Nephron progenitor cell (in vitro differentiated cells): Measurements from ENCODE around the gene CDK4.
"Not testable (repeated sequence)": the region's sequence is repeated elsewhere in the genome, so short reads cannot be mapped to it uniquely, and the experiment has no call there.

Source experiments
- DNase-seq: peaks from one replicate; pipeline ENCODE4 v3.0.0; 2021
- H3K27ac Mint-ChIP-seq: 2 replicates; pipeline ENCODE4 v1.8.0; 2021; ENCODE audit warnings: mild to moderate bottlenecking, moderate library complexity, mixed read lengths
- H3K27me3 Mint-ChIP-seq: 2 replicates; pipeline ENCODE4 v1.8.0; 2021; ENCODE audit warnings: mild to moderate bottlenecking, low read depth, mixed read lengths; ENCODE audit not compliant: poor library complexity
- H3K36me3 Mint-ChIP-seq: 2 replicates; pipeline ENCODE4 v1.8.0; 2021; ENCODE audit warnings: low read depth, mixed read lengths
- H3K4me1 Mint-ChIP-seq: 2 replicates; pipeline ENCODE4 v1.8.0; 2021; ENCODE audit warnings: mixed read lengths
- H3K4me3 Mint-ChIP-seq: 2 replicates; pipeline ENCODE4 v1.8.0; 2021; ENCODE audit warnings: mild to moderate bottlenecking, moderate library complexity, mixed read lengths
- H3K9me3 Mint-ChIP-seq: 2 replicates; pipeline ENCODE4 v1.8.0; 2021; ENCODE audit warnings: mild to moderate bottlenecking, moderate library complexity, mixed read lengths
- TF ChIP-seq, protein P1 (sequence below): fragments of 200-600 bp; sonication (generic); IDR thresholded peaks from 2 replicates; pipeline ENCODE4 v1.5.0; 2021; ENCODE audit warnings: antibody characterized with exemption

The CDK4 gene

DNA sequence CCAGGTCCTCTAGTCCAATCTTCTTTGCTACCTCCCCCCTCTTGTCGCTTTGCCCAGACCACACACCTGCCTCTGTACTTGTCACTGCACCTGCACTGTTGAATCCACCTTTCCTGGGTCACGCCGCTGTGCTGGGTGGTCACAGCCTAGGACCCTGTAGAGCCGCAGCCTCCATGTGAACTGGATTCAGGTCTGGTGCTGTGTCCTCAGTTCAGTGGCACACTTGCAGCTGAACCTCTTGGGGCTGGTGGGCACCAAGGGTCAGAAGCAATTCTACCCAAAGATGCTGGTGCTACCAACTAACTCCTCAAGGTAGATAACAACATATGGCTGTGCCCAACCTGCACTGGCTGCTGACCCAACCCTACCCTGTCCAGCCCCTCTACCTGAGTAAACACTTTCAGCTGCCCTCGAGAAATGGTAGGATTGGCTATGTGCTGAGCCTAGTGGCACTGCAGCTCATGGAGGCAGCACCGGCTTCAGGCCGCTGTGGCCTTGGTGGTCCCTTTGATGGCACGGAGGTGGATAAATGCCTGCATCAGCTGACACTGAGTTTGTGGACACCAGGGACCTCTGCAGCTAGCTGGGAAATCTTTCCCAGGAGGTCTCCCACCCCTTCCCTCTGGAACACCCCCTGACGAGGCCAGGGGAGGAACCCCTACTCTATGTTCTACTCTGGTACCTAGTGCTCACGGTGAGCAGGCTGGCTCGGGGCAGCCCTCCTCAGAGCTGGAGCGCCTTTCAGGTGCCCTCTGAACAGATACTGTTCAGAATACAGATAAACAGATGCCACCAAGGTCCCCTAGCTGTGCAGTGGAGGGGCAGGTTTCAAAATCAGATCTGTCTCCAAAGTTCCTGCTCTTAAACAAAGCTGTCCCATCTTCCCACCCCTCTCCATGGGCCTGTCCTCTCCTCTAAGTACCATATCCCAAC lies 27.8 kb downstream of the CDK4 start:
- TF ChIP-seq, protein P1, sequence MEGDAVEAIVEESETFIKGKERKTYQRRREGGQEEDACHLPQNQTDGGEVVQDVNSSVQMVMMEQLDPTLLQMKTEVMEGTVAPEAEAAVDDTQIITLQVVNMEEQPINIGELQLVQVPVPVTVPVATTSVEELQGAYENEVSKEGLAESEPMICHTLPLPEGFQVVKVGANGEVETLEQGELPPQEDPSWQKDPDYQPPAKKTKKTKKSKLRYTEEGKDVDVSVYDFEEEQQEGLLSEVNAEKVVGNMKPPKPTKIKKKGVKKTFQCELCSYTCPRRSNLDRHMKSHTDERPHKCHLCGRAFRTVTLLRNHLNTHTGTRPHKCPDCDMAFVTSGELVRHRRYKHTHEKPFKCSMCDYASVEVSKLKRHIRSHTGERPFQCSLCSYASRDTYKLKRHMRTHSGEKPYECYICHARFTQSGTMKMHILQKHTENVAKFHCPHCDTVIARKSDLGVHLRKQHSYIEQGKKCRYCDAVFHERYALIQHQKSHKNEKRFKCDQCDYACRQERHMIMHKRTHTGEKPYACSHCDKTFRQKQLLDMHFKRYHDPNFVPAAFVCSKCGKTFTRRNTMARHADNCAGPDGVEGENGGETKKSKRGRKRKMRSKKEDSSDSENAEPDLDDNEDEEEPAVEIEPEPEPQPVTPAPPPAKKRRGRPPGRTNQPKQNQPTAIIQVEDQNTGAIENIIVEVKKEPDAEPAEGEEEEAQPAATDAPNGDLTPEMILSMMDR: no peak
- no peak for DNase-seq
- Mint-ChIP-seq H3K4me1 (peaks cover 11% of the 10 kb centered on the region), H3K4me3 (no peak overlapping the region), H3K9me3 (peaks cover 3% of the 10 kb centered on the region), H3K36me3 (peaks cover 26% of the 10 kb centered on the region), H3K27ac (no peak overlapping the region), H3K27me3 (peaks cover 67% of the 10 kb centered on the region)

DNA sequence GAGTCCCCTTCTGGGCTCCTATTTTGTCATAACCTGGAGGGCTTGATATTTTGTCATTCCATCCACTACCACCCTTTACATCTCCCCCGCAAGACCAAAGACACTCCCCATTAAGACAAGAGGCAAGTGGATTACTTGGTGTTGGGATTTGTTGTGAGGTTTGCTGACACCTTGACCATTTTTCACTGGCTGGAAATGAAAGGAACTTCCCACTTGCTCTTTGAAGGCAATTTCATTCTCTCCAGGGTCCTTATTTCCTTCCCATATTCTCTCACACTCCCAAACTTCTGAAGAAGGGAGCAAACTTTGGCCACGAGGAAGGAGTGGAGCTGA lies 28.5 kb downstream of the CDK4 start:
- Mint-ChIP-seq H3K36me3 (peaks cover 31% of the 10 kb centered on the region), H3K9me3 (peaks cover 3% of the 10 kb centered on the region), H3K4me3 (no peak overlapping the region), H3K27ac (no peak overlapping the region), H3K27me3 (peaks cover 60% of the 10 kb centered on the region), H3K4me1 (peaks cover 11% of the 10 kb centered on the region)
- DNase-seq: no peak
- TF ChIP-seq, protein P1: no peak

DNA sequence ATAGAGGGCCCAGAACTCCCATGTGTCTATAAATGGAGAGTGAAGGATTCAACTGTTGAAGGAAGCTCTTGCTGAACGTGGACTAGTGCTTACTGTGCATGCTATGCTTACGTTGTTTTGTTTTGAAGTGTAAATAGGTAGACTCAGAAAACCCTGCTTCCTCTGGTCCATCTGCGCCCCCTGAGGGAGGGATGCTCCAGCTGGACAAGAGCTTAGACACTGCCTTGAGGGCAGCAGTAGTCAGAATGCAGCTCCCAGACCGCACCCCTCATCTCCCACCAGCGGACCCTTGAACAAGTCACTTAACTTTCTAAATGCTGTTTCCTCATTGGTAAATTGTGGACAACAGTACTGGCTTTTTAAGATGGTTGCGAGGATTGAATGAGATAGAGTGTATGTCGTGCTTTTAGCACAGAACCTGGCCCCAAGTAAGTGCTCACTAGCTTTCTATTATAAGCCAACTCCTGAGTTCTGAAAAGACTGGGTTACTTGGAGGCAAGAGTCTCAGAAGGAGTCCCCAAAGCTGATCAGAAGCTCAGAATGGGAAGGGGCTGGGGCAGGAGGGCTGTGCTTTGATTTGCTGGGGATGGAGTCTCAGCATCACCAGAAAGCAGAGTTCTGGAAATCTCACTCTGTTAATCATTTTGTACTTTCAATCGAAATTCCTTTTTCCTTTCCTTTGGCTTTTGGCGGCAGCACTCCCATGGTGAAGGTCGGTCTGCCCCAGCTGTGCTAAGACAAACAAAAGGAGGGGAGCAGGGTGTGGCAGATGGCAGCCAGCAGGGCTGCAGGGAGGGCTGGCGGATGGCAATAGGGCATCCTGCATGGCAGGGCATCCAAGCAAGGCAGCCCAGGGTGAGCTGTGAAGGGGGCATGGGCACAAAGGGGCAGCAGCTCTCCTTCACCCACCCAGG lies 29.1 kb downstream of the CDK4 start:
- H3K36me3 Mint-ChIP-seq: peaks cover 35% of the 10 kb centered on the region
- no peak overlapping the region for H3K4me3 Mint-ChIP-seq
- no peak for DNase-seq
- H3K9me3 Mint-ChIP-seq: peaks cover 3% of the 10 kb centered on the region
- TF ChIP-seq, protein P1: no peak
- no peak overlapping the region for H3K27ac Mint-ChIP-seq
- H3K27me3 Mint-ChIP-seq: peaks cover 54% of the 10 kb centered on the region
- H3K4me1 Mint-ChIP-seq: peaks cover 10% of the 10 kb centered on the region

DNA sequence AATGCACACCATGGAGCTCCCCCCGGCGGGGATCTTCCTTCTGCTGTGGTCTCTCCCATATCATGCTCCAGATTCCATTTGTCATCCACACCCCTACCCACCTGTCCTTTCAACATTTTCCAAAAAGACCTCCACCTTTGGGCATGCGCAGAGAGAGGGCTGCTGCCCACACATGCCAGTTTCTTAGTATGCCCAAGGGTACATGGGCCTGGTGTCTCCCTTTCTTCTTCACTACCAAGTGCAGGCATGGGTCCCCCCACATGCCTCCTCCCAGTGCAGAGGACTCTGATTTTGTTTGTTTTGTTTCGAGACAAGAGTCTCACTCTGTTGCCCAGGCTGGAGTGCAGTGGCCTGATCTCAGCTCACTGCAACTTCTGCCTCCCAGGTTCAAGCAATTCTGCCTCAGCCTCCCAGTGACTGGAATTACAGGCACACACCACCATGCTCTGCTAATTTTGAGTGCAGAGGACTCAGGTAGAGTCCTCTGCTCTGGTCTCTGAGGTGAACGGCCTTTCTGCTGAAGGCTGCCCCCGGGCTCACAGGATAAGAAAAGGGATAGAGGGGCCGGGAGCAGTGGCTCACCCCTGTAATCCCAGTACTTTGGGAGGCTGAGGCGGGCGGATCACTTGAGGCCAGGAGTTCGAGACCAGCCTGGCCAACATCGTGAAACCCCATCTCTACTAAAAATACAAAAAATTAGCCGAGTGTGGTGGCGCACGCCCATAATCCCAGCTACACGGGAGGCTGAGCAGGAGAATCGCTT lies 30.1 kb downstream of the CDK4 start:
- Mint-ChIP-seq H3K27me3 (peaks cover 44% of the 10 kb centered on the region), H3K36me3 (peaks cover 38% of the 10 kb centered on the region)
- not testable (repeated sequence) for DNase-seq, H3K27ac Mint-ChIP-seq, H3K4me1 Mint-ChIP-seq, H3K4me3 Mint-ChIP-seq, H3K9me3 Mint-ChIP-seq

DNA sequence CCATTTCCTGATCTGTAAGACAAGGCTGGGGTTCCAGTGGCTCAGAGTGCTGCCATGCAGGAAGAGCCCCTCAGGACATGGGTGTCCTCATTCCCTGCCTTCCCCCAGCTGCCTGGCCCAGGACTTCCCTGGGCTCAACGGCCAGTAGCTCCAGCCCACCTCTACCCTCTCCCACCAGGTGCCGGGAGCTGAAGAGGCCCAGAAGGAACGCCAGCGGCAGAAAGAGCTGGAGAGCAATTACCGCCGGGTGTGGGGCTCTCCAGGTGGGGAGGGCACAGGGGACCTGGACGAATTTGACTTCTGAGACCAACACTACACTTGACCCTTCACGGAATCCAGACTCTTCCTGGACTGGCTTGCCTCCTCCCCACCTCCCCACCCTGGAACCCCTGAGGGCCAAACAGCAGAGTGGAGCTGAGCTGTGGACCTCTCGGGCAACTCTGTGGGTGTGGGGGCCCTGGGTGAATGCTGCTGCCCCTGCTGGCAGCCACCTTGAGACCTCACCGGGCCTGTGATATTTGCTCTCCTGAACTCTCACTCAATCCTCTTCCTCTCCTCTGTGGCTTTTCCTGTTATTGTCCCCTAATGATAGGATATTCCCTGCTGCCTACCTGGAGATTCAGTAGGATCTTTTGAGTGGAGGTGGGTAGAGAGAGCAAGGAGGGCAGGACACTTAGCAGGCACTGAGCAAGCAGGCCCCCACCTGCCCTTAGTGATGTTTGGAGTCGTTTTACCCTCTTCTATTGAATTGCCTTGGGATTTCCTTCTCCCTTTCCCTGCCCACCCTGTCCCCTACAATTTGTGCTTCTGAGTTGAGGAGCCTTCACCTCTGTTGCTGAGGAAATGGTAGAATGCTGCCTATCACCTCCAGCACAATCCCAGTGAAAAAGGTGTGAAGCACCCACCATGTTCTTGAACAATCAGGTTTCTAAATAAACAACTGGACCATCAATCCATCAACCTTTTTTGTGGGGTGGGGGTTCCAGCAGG lies 31.2 kb downstream of the CDK4 start:
- Mint-ChIP-seq H3K9me3 (no peaks in the 10 kb centered on the region), H3K4me1 (peaks cover under 1% of the 10 kb centered on the region), H3K27ac (no peak overlapping the region), H3K27me3 (peaks cover 33% of the 10 kb centered on the region), H3K4me3 (no peak overlapping the region), H3K36me3 (peaks cover 39% of the 10 kb centered on the region)
- no peak for DNase-seq
- TF ChIP-seq, protein P1: no peak
